HG03064 (cell line): ENCODE data around the gene CDH7.

Experiments used
- ATAC-seq: cut with Tn5 transposase; IDR thresholded peaks from one replicate; pipeline ENCODE4 v1.9.1; 2021; ENCODE audit warnings: low read depth; ENCODE audit not compliant: unreplicated experiment

Gene CDH7, protein sequence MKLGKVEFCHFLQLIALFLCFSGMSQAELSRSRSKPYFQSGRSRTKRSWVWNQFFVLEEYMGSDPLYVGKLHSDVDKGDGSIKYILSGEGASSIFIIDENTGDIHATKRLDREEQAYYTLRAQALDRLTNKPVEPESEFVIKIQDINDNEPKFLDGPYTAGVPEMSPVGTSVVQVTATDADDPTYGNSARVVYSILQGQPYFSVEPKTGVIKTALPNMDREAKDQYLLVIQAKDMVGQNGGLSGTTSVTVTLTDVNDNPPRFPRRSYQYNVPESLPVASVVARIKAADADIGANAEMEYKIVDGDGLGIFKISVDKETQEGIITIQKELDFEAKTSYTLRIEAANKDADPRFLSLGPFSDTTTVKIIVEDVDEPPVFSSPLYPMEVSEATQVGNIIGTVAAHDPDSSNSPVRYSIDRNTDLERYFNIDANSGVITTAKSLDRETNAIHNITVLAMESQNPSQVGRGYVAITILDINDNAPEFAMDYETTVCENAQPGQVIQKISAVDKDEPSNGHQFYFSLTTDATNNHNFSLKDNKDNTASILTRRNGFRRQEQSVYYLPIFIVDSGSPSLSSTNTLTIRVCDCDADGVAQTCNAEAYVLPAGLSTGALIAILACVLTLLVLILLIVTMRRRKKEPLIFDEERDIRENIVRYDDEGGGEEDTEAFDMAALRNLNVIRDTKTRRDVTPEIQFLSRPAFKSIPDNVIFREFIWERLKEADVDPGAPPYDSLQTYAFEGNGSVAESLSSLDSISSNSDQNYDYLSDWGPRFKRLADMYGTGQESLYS

DNA sequence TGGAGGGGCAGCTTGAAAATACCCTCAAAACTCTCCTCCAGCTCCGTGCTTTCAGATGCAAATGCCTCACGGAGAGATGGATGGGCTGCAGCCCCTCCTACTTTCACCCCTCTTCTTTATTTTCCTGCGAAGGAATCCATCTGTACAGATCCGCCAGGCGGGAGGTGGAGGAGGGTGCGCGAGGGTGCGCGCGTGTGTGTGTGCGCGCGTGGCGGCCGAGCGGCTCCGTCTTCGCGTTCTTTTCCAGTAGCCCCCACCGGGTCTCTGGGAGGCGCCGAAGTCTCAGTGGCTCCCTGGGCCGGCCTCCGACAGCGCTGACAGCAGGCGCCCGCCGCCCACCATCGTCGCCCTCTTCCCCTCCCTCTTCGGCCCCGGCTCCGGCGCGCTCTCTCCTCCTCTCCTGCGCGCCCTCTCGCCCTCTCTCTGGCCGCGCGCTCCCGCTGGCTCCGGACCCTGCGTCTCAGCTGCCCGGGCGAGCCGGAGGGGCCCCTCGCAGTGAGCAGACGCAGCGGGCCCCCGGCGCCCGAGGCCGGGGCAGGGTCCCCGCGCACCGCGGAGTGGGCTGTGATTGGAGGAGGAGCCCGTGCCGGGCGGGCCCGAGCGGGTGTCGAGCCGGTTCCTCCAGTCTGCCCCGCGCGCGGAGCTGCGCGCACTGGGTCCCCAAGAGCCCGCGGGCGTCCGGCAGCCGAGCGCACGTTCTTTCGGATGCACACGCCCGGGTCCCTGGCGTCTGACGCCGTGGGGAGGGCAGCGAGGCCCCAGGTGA is at the start of gene CDH7:
CDH7 (plus strand) TSS at position 624 of the 766 bp plus-strand sequence. CDS start 11,831 bp downstream, outside the sequence.
- no peak for ATAC-seq

DNA sequence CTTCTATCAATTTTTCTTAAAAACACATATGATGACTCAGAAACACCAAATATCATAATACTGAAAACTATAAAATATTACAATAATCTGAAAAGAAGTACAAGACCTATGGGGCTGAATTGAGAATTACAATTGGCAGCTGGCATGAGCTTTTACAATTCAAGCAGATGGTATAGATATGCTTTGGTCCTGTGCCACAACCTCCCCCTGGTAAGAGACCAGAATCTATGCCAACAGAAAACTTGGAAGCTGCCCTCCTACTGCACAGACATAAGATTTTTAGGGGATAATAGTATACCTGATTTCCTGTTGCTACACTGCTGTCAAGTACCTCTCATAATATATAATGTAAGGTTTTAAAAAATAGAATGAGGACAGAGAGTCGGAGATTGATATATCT is 46.8 kb upstream of the CDH7 start:
- no peak for ATAC-seq

DNA sequence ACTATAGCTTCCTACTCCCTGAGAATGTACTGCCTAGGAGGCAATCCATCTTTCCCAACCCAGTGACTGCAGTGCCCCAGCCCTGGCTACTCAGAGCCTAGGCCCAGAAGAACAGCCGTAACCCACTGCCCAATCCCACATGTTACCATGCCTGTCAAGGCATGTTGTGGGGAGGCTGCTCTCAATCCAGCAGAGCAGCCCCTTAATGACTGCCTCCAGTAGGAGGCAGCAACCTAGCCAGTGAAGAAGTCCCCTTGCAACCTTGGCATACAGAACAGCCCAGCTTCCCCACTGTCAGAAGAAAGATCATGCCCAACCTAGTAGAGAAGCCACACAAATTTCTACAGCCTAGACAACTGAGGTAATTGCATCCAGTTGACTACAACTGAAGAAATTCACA is 44.2 kb upstream of the CDH7 start:
- ATAC-seq = no peak

DNA sequence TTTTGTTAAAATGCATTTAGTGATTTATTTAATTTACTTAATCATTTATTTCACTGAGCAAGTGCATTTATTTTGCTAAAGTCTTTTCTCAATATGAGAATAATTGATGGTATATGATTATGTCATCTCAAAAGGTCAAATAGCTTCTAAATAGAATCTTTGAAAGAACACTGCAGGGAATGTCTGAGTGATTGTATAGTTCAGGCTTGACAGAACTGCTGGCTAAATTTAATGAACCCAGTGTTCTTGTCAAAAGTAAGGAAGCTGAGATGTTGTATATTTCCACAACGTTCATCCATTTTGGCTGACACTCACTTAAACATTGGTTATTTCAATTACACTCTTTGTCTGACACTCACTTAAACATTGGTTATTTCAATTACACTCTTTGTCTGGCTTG is 39.3 kb upstream of the CDH7 start:
- ATAC-seq = no peak

DNA sequence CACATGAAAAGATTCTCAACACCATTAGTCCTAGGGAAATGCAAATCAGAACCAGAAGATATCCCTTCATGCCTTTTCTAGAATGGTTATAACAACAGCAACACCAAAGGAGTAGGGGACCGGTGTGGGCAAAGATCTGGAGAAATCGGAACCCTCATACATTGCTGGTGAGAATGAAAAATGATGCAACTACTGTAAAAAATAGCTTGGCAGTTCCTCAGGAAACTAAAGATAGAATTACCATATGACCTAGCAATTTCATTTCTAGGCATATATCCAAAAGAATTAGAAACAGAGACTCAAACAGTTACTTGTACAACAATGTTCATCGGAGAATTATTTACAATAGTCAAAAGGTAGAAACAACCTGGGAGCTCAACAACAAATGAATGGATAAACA is 29.2 kb upstream of the CDH7 start:
- ATAC-seq = no peak

DNA sequence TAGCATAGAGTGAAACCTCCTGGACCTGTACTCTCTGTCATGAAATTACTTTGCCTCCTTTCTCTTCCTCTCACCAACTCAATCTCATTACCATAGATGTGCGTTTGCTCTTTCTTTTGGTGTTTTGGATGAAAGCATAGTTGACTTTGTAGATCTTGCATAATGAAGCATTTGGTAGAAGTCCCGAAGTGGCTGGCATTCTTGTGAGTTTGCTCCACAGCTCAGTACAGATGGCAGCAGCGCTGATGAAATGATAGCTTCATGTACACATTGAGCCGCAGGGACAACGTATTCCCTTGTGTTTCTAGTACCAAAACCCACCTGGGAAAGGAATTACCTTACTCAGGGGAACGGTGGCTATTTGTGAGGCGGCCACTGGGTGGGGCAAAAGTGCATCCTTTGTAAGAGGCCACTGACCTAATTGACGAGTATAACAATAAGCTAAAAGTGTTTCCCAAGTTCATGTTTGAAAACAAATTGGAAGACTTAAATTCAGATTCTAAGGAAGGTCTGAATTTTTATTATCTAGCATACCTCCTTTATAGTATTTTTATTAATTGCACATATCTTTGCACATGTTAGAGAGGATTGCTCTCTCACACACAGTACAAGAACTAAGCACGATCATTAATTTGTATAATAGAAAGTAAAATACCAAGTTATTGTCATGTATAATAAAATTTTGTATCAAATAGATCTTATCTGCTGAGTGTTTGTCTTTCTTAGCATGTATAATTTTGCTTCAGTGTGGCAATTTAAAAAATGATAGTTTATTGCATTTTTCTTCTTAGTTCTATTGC is 25.4 kb upstream of the CDH7 start:
- no peak for ATAC-seq

DNA sequence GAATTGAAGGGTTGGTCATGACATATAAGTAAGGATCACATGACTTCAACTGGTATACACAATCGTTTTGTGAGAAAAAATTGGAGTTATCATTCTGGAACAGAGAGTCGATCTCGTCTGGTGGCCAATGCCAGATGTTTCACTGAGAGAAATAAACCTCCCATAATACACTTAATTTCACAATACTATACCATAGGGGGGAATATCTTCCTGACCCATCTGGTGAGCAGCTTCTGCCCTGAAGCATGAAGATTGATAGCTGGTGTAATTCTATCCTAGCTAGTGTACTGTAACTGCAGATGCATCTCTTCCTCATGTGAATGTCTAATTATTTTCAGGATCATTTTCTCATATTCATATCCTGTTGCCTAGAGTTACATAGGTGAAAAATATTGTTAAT is 15.7 kb upstream of the CDH7 start:
- no peak for ATAC-seq

DNA sequence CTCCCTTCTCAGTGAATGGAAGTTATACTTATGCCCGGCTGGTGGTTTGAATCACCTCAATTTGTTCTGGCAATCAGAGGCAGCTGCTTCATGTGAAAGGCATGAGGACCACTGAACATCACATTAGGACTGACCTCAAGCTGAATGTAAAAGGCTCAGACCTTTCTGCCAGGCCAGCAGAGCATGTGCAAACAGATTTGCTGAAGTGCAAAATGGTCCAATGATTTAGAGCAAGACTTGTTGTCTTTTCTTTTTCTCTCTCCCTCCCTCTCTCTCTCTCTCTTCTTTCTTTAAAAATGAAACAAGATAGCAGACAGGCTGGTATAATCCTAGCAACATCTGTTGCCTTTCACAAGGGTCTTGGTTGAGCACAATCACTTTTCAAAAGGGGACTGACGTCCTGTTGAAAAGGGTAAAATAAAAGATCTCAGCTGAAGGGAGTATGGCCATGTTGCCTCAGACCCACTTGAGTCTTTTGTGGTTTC is 13.3 kb upstream of the CDH7 start:
- ATAC-seq = no peak

DNA sequence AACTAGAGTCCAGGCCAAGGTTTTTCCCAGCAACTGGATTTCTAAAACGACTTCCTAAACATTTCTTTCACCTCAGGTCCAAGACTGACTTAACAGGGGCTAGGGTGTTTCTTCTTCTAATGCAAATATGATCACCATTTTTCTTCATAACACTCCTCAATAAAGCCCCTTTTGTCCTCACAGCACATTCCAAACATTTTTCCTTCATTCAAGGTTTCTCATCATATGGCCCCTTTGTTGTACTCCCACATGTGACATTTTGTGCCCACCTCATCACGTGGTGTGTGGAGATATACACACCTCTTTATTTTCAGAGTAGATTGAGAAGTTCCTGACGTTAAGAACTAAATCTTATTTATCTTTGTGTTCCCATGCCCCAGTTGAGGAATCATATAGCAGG is 3.9 kb upstream of the CDH7 start:
- ATAC-seq = no peak

DNA sequence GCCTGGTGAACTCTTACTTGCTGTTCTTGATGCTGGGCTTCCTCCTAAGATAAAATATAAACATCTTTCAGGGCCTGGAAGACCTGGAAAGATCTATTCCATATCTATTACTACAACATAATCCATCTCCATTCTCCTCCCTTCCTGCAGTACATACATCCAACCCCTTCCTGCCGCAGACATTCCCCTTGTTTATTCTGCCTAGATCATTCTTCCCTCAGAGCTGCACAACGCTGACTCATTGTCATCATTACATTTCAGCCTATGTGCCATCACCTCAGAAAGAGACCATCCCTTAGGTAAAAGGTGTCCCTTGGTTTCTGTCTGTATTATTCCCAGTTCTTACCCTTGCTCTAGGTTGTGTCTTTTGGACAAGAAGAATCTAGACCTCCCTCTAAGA is 2.5 kb upstream of the CDH7 start:
- ATAC-seq = no peak

DNA sequence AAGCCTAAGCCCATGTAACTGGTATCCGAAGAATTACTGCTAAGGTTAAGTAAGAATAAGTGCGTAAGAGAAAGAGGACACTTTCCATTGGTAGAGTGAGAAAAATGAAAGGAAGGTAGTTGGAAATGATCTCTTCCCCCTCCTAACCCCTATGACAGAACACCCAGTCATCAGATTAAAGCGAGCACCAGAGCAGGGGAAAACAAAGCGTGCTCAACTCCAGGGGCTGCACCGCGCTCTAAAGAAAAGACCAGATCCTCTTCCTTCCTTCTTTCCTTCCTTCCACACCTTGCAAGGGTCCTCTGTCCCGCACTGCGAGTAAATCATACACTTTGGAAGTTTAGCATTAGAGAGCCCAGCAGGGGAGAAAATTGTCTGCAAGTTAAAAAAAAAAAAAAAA is 971 bp upstream of the CDH7 start:
- no peak for ATAC-seq

DNA sequence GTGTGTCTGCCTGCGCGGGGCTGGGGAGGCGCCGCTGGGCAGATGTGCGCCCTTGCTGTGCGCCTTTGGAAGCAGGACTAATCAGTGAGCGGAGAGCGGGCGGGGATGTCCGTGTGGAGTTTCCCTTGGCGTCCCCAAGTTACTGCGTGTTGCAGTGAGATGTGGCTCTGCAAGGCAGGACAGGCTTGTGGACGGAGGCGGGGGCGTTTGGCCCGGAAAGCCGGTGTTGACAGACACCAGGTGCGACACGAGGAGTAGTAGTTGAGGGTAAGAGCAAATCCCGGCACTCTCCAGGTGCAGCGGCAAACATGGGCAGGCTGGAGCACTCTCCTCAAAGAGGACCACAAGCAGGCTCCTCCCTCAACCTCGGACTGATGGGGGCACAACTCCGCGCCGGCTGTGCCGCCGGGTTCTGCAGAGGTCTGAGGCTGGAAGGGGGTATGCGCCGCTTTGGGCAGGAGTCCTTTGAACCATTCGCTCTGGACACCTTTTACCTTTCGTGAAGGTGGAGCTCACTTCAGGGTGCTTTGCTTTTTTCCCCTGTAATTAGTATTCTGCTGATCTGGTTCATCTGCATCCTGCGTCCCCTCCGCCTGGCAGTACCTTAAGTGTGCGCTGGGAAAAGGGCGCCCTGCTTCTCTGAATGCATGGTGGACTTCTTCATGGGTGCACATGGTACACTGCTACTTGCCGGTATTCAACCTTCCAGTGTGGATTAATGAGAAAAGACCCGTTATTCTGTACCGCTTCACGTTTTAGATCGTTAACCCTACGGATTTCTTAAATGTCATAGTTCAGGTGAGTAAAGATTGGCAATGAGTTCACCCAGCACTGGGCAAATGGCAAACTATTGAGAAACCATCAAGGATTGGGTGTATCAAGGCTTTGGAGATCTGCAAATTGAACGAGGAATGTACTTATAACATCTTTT is 608 bp downstream of the CDH7 start:
- no peak for ATAC-seq

DNA sequence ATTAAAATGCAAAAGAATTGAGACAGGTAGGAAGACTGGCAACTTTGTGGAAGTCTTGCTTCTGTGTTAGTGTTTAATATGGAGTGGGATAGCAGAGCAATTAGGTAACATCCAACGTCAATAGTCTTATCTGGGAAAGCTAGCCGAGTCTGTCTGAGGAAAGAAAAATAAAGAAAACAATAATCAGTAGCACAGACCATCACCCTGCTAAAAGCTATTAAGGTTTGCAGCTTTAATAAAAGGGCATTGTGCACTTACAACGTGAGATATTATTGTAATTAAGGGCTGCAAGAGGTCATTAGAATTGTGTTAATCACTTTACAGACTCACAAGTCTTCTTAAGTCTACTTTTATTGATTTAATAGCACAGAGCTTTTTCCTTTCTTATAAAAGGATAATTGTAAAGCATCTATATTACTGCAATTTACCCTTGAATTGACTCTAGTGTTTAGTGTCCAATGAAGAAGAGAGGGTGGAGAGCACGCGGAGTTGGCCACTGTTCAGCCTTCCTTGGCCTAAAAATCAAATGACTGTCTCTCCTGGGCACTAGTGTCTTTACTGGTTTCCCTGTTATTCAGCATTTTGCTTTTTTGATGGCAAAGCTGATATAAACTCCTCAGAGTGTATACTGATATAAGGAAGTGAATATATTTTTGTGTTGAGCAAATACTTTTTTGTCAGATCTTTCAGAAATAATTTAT is 2.0 kb downstream of the CDH7 start:
- no peak for ATAC-seq

DNA sequence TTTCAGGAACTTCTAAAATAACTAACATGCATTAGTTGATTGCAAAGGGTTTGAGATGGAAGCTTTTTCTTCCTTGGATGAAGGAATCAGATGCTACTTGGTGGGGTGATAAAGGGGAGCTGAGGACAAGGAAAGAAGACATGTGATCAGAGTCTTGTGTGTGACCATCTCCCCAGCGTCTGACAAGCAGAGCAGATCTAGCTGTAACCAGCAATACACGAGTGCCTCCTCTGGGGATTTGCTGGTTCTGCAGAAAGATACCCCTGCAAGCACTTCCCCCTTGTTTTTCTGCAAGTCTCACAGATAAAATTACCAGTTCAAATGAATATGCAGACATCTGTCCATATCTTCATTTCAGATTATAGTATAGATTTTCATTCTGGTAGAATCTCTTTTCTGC is 2.7 kb downstream of the CDH7 start:
- no peak for ATAC-seq

DNA sequence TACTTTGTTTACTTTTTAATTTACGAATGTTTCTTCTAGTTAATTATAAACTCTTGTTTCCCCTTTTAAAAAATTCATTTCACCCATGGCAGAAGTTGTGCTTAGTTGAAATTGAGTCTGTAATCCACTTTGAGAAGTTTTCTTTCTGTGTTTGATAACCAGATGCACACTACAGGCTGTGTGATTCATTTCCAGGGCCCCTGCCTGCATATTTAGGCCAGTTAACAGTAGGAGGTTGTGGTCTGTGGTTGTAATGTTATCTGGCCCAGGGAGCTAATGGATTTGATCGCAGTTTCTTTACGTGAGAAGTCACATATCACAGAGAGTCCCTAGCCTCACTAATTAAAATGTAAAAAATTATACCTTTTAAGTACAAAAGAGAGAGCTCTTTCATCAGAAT is 3.3 kb downstream of the CDH7 start:
- no peak for ATAC-seq

DNA sequence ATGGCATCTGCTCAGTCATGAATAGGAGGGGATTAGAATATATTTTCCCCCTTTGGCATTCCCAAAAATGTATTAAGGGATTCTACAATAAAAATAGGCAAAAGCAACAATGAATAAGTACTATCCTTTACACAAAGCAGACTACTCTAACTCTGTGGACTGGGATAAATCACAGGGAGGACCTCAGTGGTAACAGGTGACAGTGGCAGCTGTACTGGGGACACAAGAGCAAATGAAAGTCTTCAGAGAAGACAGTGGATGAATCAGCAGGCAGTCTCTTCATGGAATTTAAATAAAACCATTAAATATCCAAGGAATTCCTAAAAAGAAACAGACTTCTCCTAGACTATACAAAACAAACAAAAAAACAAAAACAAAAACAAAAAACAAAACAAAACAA is 4.8 kb downstream of the CDH7 start:
- ATAC-seq = no peak

DNA sequence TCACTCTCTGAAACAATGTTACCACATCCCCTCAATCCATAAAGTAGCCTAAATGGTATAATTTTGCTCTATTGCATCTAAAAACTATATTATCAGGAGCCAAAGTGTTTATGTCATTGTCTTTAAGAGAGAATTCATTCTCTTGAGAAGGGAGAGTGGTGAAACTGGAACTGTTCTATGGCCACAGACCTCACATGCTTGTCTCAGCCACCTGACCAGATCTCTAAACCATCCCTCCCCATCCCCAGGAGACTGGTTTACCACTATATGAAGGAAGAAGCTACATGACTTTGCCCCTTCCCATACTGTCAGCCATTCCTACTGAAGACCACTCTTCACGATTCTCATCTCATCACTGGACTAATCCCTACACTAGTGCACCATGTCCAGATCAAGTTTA is 9.6 kb downstream of the CDH7 start:
- ATAC-seq = no peak

DNA sequence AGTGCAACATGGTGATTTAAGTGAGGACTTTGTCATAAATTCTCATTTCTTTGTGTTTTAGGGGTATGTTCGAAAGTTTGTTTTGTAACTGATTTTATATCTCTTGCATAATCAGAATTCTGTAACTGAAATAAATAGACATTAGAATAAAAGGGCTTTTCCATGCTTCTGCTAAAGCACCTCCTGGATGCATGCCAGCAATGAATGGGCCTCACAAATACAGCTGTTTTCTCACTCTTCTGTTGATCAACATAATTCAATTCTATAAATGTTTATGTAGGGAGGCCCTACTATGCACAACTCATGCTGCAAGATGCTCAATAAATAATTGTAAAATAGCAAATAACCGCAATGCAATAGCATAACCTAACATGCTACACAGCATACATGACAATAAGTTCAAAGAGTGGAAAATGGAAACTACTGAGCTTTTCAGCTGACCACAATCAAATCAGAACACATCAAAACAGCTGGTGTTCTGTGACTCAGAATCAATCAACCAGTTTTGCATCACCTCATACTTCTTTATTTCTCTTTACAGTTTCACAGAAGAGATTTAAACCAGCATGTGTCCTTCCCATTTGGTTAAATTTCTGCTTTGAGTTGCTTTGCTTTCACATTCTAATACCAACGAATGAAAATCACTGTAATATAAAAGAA is 11.0 kb downstream of the CDH7 start:
- ATAC-seq = no peak
